GM23248 (cell line): Measurements from ENCODE around the gene ADAMTS17. TPM values are rescaled to one million over a fixed set of nuclear protein-coding genes. Genes with fewer than 3 reads are reported as not detected.
"Not testable (repeated sequence)": the region's sequence is repeated elsewhere in the genome, so short reads cannot be mapped to it uniquely, and the experiment has no call there.

Experiments used
- DNase-seq: peaks from one replicate; pipeline ENCODE4 v3.0.0-alpha.2; 2015
- H2AFZ ChIP-seq: fragments of 200-600 bp; sonication (generic); 2 replicates; pipeline ENCODE4 v1.6.1; 2016; ENCODE audit warnings: antibody characterized with exemption
- H3F3A ChIP-seq: fragments of 200-600 bp; sonication (generic); 2 replicates; pipeline ENCODE4 v1.6.1; 2016; ENCODE audit warnings: mild to moderate bottlenecking, antibody characterized with exemption, mixed run types; ENCODE audit not compliant: insufficient read depth
- H3K27ac ChIP-seq: fragments of 200-600 bp; sonication (generic); 2 replicates; pipeline ENCODE4 v1.5.1; 2016; ENCODE audit warnings: mild to moderate bottlenecking
- H3K27me3 ChIP-seq: fragments of 200-600 bp; sonication (generic); replicated peaks from 2 replicates; pipeline ENCODE4 v1.6.1; 2016; ENCODE audit warnings: mild to moderate bottlenecking; ENCODE audit not compliant: insufficient read depth
- H3K36me3 ChIP-seq: fragments of 200-600 bp; sonication (generic); 2 replicates; pipeline ENCODE4 v1.6.1; 2016; ENCODE audit warnings: low read depth, mild to moderate bottlenecking
- H3K4me1 ChIP-seq: fragments of 200-600 bp; sonication (generic); 2 replicates; pipeline ENCODE4 v1.6.1; 2016; ENCODE audit warnings: mild to moderate bottlenecking; ENCODE audit not compliant: insufficient read depth
- H3K4me2 ChIP-seq: fragments of 200-600 bp; sonication (generic); one replicate; pipeline ENCODE4 v1.6.1; 2016; ENCODE audit warnings: mild to moderate bottlenecking; ENCODE audit not compliant: unreplicated experiment
- H3K4me3 ChIP-seq: fragments of 200-600 bp; sonication (generic); 2 replicates; pipeline ENCODE4 v1.5.1; 2016; ENCODE audit warnings: mild to moderate bottlenecking
- H3K79me2 ChIP-seq: fragments of 200-600 bp; sonication (generic); 2 replicates; pipeline ENCODE4 v1.6.1; 2016; ENCODE audit warnings: mild to moderate bottlenecking; ENCODE audit not compliant: insufficient read depth
- H3K9ac ChIP-seq: fragments of 200-600 bp; sonication (generic); 2 replicates; pipeline ENCODE4 v1.6.1; 2016; ENCODE audit warnings: mild to moderate bottlenecking
- H3K9me2 ChIP-seq: fragments of 200-600 bp; sonication (generic); 2 replicates; pipeline ENCODE4 v1.6.1; 2016; ENCODE audit warnings: mixed run types, mild to moderate bottlenecking, moderate library complexity; ENCODE audit not compliant: insufficient read depth
- H3K9me3 ChIP-seq: fragments of 200-600 bp; sonication (generic); one replicate; pipeline ENCODE4 v1.6.1; 2017; ENCODE audit warnings: low read depth
- H4K20me1 ChIP-seq: fragments of 200-600 bp; sonication (generic); 2 replicates; pipeline ENCODE4 v1.6.0; 2016; ENCODE audit not compliant: insufficient read depth
- EZH2 ChIP-seq: fragments of 200-600 bp; sonication (generic); IDR thresholded peaks from 2 replicates; pipeline ENCODE4 v1.6.1; 2018; ENCODE audit warnings: antibody characterized with exemption, mild to moderate bottlenecking; ENCODE audit not compliant: insufficient read depth, poor library complexity, severe bottlenecking
- EZH2phosphoT487 ChIP-seq: fragments of 200-600 bp; sonication (generic); IDR thresholded peaks from 2 replicates; pipeline ENCODE4 v1.6.1; 2018; ENCODE audit warnings: antibody characterized with exemption, moderate library complexity, mild to moderate bottlenecking, low read depth; ENCODE audit not compliant: insufficient read depth
- WGBS, 2 experiments: methylation state at CpG; one replicate each; pipeline ENCODE4 v1.1.6; 2015 to 2017; ENCODE audit warnings: low lambda C conversion rate in 2 of 2, low coverage in 1 of 2; ENCODE audit errors: missing lambda C conversion rate in 2 of 2; 5-methylcytosine and 5-hydroxymethylcytosine counted together
- in situ Hi-C: fragments of 300-500 bp; cut with MboI; formaldehyde crosslinking; loops from 2 replicates; pipeline ENCODE4 v1.15.0; 2020
- polyA plus RNA-seq: library from polyadenylated mRNA; unstranded; fragments of >200 nt; fragmentation: Nextera tagmentation; extraction: Ambion mirVana; gene quantifications from 2 replicates; pipeline ENCODE4 v1.2.1, GENCODE V29; 2016
- total RNA-seq: library from RNA; depleted of rRNA; stranded (reverse); fragments of >200 nt; shearing (Covaris generic); gene quantifications from 2 replicates; pipeline ENCODE4 v1.2.3, GENCODE V29; 2014

Gene ADAMTS17
- total and polyA plus RNA-seq, 2 experiments from 2014 or later: not detected

GRCh38 chr15:99929266-99929665 lies 412.5 kb downstream of the ADAMTS17 start:
- H3K36me3 ChIP-seq: no peaks in the 10 kb centered on the region

GRCh38 chr15:99928429-99928981 lies 413.3 kb downstream of the ADAMTS17 start:
- Histone ChIP-seq H4K20me1 (no peaks in the 10 kb centered on the region), H3K9ac (peak overlapping the region; percentile 46), H3K79me2 (no peaks in the 10 kb centered on the region)

More at GRCh38 chr15:99929266-99929665, 412.5 kb downstream of the ADAMTS17 start:
- 79 to 80% methylated on average over 11 of the region's 11 CpGs for WGBS, 2 experiments
- Histone ChIP-seq H3K27me3 (peaks cover 8% of the 10 kb centered on the region; the same call in 1 of the 2 replicates), H3K4me1 (no peaks in the 10 kb centered on the region), H3K79me2 (no peaks in the 10 kb centered on the region), H3K9ac (no peak overlapping the region), H2AFZ (no peak overlapping the region), H3K9me2 (no peaks in the 10 kb centered on the region), H3K4me3 (no peak overlapping the region), H3K9me3 (no peaks in the 10 kb centered on the region), H4K20me1 (no peaks in the 10 kb centered on the region), H3F3A (no peaks in the 10 kb centered on the region), H3K27ac (no peak overlapping the region), H3K4me2 (no peak overlapping the region)
- no peak for DNase-seq
- TF ChIP-seq EZH2phosphoT487 (no peak), EZH2 (no peak)
- in situ Hi-C loops: no loop called here

GRCh38 chr15:99926532-99926931 lies 415.2 kb downstream of the ADAMTS17 start:
- H3K4me3 ChIP-seq, H3K4me2 ChIP-seq, H3K4me1 ChIP-seq, H3K9me3 ChIP-seq, H3K79me2 ChIP-seq, in situ Hi-C loops, H3K27ac ChIP-seq, H3K9ac ChIP-seq, H3K27me3 ChIP-seq, H3F3A ChIP-seq, H3K9me2 ChIP-seq, H2AFZ ChIP-seq, H4K20me1 ChIP-seq, DNase-seq, H3K36me3 ChIP-seq: not testable (repeated sequence)
- 7% methylated on average over 5 of the region's 48 CpGs; no CpG with 5 or more reads in 1 of the 2 experiments for WGBS, 2 experiments

More at GRCh38 chr15:99928429-99928981, 413.3 kb downstream of the ADAMTS17 start:
- 19 to 31% methylated on average over 19 to 32 of the region's 38 CpGs for WGBS, 2 experiments
- H3F3A ChIP-seq: no peaks in the 10 kb centered on the region
- peak; percentile 84 for DNase-seq
- peak overlapping the region; percentile 62 for H3K4me2 ChIP-seq
- H3K27ac ChIP-seq: no peak overlapping the region
- no peaks in the 10 kb centered on the region for H3K9me2 ChIP-seq
- in situ Hi-C loops: no loop called here
- peak overlapping the region; percentile 56 for H3K4me3 ChIP-seq
- H3K9me3 ChIP-seq: no peaks in the 10 kb centered on the region
- H3K4me1 ChIP-seq: no peaks in the 10 kb centered on the region
- peaks cover 8% of the 10 kb centered on the region; the same call in 1 of the 2 replicates for H3K27me3 ChIP-seq
- peak overlapping the region; percentile 65 for H2AFZ ChIP-seq
- H3K36me3 ChIP-seq: no peaks in the 10 kb centered on the region
- TF ChIP-seq EZH2 (no peak), EZH2phosphoT487 (no peak)

GRCh38 chr15:99925661-99926461 lies 415.9 kb downstream of the ADAMTS17 start:
- no peaks in the 10 kb centered on the region for H3K79me2 ChIP-seq
- no peaks in the 10 kb centered on the region for H3K4me1 ChIP-seq
- H3K36me3 ChIP-seq: no peaks in the 10 kb centered on the region
- peaks cover 8% of the 10 kb centered on the region; the same call in 1 of the 2 replicates for H3K27me3 ChIP-seq
- H2AFZ ChIP-seq: 0 out of 2 replicates have a peak overlapping the region, but pooled peaks have one; percentile 45
- TF ChIP-seq EZH2phosphoT487: no peak
- no peak for TF ChIP-seq EZH2
- peak; percentile 29 for DNase-seq
- H3K9me2 ChIP-seq: no peaks in the 10 kb centered on the region
- H3K4me2 ChIP-seq: no peak overlapping the region
- no peaks in the 10 kb centered on the region for H3K9me3 ChIP-seq
- no peak overlapping the region for H3K9ac ChIP-seq
- no peaks in the 10 kb centered on the region for H3F3A ChIP-seq
- H3K4me3 ChIP-seq: peak overlapping the region; percentile 49; the same call in 1 of the 2 replicates
- in situ Hi-C loops: no loop called here
- 18 to 23% methylated on average over 26 to 33 of the region's 33 CpGs for WGBS, 2 experiments
- no peak overlapping the region for H3K27ac ChIP-seq
- H4K20me1 ChIP-seq: no peaks in the 10 kb centered on the region
